GM18951 (cell line): Measurements from ENCODE around the gene FAM9C.

Source experiments
- POLR2A ChIP-seq: IDR thresholded peaks from 4 replicates; pipeline ENCODE4 v1.6.1; 2011; ENCODE audit warnings: mild to moderate bottlenecking; ENCODE audit not compliant: insufficient read length, insufficient read depth; ENCODE audit errors: extremely low read depth
- in situ Hi-C: fragments of 300-500 bp; cut with MboI; formaldehyde crosslinking; loops from one replicate; pipeline ENCODE4 v1.12.0; 2022; ENCODE audit warnings: low sequenced_read_pairs, mixed read lengths, inconsistent platforms; ENCODE audit not compliant: unreplicated experiment

FAM9C gene

GRCh38 chrX:12986886-12987285 lies 57.5 kb downstream of the FAM9C start:
- in situ Hi-C loops, result no loop called here
- TF ChIP-seq POLR2A, result no peak

GRCh38 chrX:12986164-12986779 lies 58.1 kb downstream of the FAM9C start:
- in situ Hi-C loops, result no loop called here
- no peak for TF ChIP-seq POLR2A
